ENCODE data around the gene TUBB2A. TPM values are rescaled to one million over a fixed set of nuclear protein-coding genes. Genes with fewer than 3 reads are reported as not detected.

TUBB2A gene
- total and polyA plus RNA-seq, 2 of the 13 experiments (the other 11 are each of a cell fraction or from before 2014, with no cell fraction given): 35.3 to 106 TPM

DNA sequence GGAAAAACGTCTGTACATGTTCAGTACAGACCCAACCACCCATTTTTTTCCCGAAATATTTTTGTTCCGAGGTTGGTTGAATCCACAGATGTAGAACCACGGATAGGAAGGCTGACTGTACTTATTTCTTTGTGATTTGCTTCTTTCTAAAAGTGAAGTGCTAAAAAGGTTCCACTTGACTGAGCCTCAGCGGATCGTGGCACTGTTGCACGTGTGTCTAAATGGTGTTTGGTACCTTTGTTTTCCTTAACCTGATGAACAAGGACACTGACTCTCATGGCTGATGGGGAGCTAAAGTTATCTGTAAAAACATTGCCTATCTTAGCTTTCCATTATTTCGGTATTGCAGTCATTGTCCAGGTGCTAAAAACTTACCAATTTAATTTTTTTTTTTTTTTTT, 32.7 kb downstream of the TUBB2A start:
- FAIRE-seq (no peak), DNase-seq (ENCODE audit: low spot score) (no peak), ATAC-seq (no peak)
- no TSS peak for BruUV-seq (replicated peaks)
- H3K36me3 ChIP-seq (replicated peaks in 1 of 2; ENCODE audit: control insufficient read depth in 1 of 2, insufficient read depth in 2 of 2, low read length in 2 of 2): peaks cover 0 to 16% of the 10 kb centered on the region in 2 experiments; a peak in 2 of 5 replicates
- H3K4me1 ChIP-seq (ENCODE audit: insufficient read depth, low read length): peaks cover 28% of the 10 kb centered on the region
- H3K79me2 ChIP-seq (ENCODE audit: insufficient read depth, low read length): peaks cover 2% of the 10 kb centered on the region
- H3K27ac ChIP-seq (ENCODE audit: extremely low read length, insufficient read depth, low read length): no peak overlapping the region
- intact Hi-C loops (cut with micrococcal nuclease; ENCODE audit: unreplicated experiment): loop anchor here (5.0 kb wide), 1 partner anchor 73 kb away; no protein-coding TSS in a partner anchor
- H4K20me1 ChIP-seq (ENCODE audit: insufficient read depth, low read length): no peaks in the 10 kb centered on the region
- no peaks in the 10 kb centered on the region for H3K9me3 ChIP-seq (ENCODE audit: low read length)
- no peak overlapping the region for H3K4me2 ChIP-seq (ENCODE audit: low read depth, low read length)
- in situ Hi-C loops (cut with HindIII; ENCODE audit: extremely low pct_ligation_motif_present, low pct_unique_long_range_greater_than_20kb): no loop called here
- H3K27me3 ChIP-seq (ENCODE audit: control insufficient read depth in 1 of 2, insufficient read depth in 2 of 2, low read length in 2 of 2): no peaks in the 10 kb centered on the region
- WGBS (ENCODE audit: low lambda C conversion rate): 85% methylated on average over 8 of the region's 8 CpGs
- ChIA-PET CTCF (ENCODE audit: low intra/inter-chr PET ratio, low total read pairs) (interaction anchor here (1.2 to 2.6 kb wide), 2 partner anchors 115 to 126 kb away, joined by 3 to 20 read pairs; no protein-coding TSS in a partner anchor), POLR2A (no interaction called here)
- no peak overlapping the region for H3K4me3 ChIP-seq (replicated peaks in 1 of 3; ENCODE audit: insufficient read depth in 1 of 3, low read depth in 2 of 3, low read length in 3 of 3)
- H2AFZ ChIP-seq (ENCODE audit: low read length): no peak overlapping the region
- H3K9ac ChIP-seq (ENCODE audit: insufficient read depth, low read depth, low read length): no peak overlapping the region
- no peak for TF ChIP-seq RFX1 (IDR thresholded peaks at IDR 0.05)
- TF ChIP-seq, protein P1, sequence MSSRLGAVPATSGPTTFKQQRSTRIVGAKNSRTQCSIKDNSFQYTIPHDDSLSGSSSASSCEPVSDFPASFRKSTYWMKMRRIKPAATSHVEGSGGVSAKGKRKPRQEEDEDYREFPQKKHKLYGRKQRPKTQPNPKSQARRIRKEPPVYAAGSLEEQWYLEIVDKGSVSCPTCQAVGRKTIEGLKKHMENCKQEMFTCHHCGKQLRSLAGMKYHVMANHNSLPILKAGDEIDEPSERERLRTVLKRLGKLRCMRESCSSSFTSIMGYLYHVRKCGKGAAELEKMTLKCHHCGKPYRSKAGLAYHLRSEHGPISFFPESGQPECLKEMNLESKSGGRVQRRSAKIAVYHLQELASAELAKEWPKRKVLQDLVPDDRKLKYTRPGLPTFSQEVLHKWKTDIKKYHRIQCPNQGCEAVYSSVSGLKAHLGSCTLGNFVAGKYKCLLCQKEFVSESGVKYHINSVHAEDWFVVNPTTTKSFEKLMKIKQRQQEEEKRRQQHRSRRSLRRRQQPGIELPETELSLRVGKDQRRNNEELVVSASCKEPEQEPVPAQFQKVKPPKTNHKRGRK (CRISPR knock-in tag; IDR thresholded peaks at IDR 0.05): no peak
- TF ChIP-seq FLYWCH1 (CRISPR knock-in tag; IDR thresholded peaks at IDR 0.05): no peak
- no peak for TF ChIP-seq ZNF292 (CRISPR knock-in tag; IDR thresholded peaks at IDR 0.05; ENCODE audit: borderline replicate concordance, low read depth)
- TF ChIP-seq ELF3 (CRISPR knock-in tag; IDR thresholded peaks at IDR 0.05): no peak
- TF ChIP-seq SALL2 (CRISPR knock-in tag; IDR thresholded peaks at IDR 0.05): no peak
- no peak for TF ChIP-seq SAP130 (CRISPR knock-in tag; IDR thresholded peaks at IDR 0.05; ENCODE audit: low read depth)
- no peak for TF ChIP-seq NCOA5 (CRISPR knock-in tag; IDR thresholded peaks at IDR 0.05)
- TF ChIP-seq, protein P2, sequence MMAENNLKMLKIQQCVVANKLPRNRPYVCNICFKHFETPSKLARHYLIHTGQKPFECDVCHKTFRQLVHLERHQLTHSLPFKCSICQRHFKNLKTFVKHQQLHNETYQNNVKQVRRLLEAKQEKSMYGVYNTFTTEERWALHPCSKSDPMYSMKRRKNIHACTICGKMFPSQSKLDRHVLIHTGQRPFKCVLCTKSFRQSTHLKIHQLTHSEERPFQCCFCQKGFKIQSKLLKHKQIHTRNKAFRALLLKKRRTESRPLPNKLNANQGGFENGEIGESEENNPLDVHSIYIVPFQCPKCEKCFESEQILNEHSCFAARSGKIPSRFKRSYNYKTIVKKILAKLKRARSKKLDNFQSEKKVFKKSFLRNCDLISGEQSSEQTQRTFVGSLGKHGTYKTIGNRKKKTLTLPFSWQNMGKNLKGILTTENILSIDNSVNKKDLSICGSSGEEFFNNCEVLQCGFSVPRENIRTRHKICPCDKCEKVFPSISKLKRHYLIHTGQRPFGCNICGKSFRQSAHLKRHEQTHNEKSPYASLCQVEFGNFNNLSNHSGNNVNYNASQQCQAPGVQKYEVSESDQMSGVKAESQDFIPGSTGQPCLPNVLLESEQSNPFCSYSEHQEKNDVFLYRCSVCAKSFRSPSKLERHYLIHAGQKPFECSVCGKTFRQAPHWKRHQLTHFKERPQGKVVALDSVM (CRISPR knock-in tag; IDR thresholded peaks at IDR 0.05): no peak
- TF ChIP-seq ZNF883 (CRISPR knock-in tag; IDR thresholded peaks at IDR 0.05; ENCODE audit: not compliant biosample characterization): no peak
- no peak for TF ChIP-seq MTF2 (CRISPR knock-in tag; IDR thresholded peaks at IDR 0.05; ENCODE audit: borderline replicate concordance)
- TF ChIP-seq, protein P3, sequence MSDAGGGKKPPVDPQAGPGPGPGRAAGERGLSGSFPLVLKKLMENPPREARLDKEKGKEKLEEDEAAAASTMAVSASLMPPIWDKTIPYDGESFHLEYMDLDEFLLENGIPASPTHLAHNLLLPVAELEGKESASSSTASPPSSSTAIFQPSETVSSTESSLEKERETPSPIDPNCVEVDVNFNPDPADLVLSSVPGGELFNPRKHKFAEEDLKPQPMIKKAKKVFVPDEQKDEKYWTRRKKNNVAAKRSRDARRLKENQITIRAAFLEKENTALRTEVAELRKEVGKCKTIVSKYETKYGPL (CRISPR knock-in tag; IDR thresholded peaks at IDR 0.05): no peak
- no peak for TF ChIP-seq JUNB (CRISPR knock-in tag; IDR thresholded peaks at IDR 0.05; ENCODE audit: borderline replicate concordance)
- TF ChIP-seq CBFB (CRISPR knock-in tag; IDR thresholded peaks at IDR 0.05): no peak
- TF ChIP-seq, protein P4, sequence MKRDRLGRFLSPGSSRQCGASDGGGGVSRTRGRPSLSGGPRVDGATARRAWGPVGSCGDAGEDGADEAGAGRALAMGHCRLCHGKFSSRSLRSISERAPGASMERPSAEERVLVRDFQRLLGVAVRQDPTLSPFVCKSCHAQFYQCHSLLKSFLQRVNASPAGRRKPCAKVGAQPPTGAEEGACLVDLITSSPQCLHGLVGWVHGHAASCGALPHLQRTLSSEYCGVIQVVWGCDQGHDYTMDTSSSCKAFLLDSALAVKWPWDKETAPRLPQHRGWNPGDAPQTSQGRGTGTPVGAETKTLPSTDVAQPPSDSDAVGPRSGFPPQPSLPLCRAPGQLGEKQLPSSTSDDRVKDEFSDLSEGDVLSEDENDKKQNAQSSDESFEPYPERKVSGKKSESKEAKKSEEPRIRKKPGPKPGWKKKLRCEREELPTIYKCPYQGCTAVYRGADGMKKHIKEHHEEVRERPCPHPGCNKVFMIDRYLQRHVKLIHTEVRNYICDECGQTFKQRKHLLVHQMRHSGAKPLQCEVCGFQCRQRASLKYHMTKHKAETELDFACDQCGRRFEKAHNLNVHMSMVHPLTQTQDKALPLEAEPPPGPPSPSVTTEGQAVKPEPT (CRISPR knock-in tag; IDR thresholded peaks at IDR 0.05; ENCODE audit: low read depth): no peak
- TF ChIP-seq TSC22D2 (CRISPR knock-in tag; IDR thresholded peaks at IDR 0.05; ENCODE audit: borderline replicate concordance): no peak
- TF ChIP-seq ZNF230 (CRISPR knock-in tag; IDR thresholded peaks at IDR 0.05): no peak
- TF ChIP-seq, protein P5, sequence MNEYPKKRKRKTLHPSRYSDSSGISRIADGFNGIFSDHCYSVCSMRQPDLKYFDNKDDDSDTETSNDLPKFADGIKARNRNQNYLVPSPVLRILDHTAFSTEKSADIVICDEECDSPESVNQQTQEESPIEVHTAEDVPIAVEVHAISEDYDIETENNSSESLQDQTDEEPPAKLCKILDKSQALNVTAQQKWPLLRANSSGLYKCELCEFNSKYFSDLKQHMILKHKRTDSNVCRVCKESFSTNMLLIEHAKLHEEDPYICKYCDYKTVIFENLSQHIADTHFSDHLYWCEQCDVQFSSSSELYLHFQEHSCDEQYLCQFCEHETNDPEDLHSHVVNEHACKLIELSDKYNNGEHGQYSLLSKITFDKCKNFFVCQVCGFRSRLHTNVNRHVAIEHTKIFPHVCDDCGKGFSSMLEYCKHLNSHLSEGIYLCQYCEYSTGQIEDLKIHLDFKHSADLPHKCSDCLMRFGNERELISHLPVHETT (CRISPR knock-in tag; conservative IDR thresholded peaks at IDR 0.05): no peak

Measured in HepG2 (cell line).